HEK293 (cell line): ENCODE measurements around the gene LAMP1.

ENCODE experiments used
- ATF2 ChIP-seq: fragments of 450-650 bp; formaldehyde crosslinking; IDR thresholded peaks from 2 replicates; pipeline ENCODE4 v1.5.1; 2016; ENCODE audit warnings: missing biosample characterization, missing genetic modification characterization, low read depth
- REST ChIP-seq: fragments of 450-650 bp; formaldehyde crosslinking; IDR thresholded peaks from 2 replicates; pipeline ENCODE4 v1.5.1; 2016; ENCODE audit warnings: missing biosample characterization, missing genetic modification characterization
- ZBTB20 ChIP-seq: fragments of 450-650 bp; formaldehyde crosslinking; IDR thresholded peaks from 2 replicates; pipeline ENCODE4 v1.5.1; 2016; ENCODE audit warnings: missing biosample characterization, missing genetic modification characterization
- ZBTB21 ChIP-seq: fragments of 450-650 bp; formaldehyde crosslinking; IDR thresholded peaks from 2 replicates; pipeline ENCODE4 v1.5.1; 2017; ENCODE audit warnings: missing biosample characterization, missing genetic modification characterization
- ZFP3 ChIP-seq: fragments of 450-650 bp; formaldehyde crosslinking; IDR thresholded peaks from 2 replicates; pipeline ENCODE4 v1.5.1; 2016; ENCODE audit warnings: low read depth, missing biosample characterization, missing genetic modification characterization
- ZNF362 ChIP-seq: fragments of 450-650 bp; formaldehyde crosslinking; IDR thresholded peaks from 2 replicates; pipeline ENCODE4 v1.5.1; 2016; ENCODE audit warnings: missing biosample characterization, missing genetic modification characterization
- ZNF561 ChIP-seq: fragments of 450-650 bp; IDR thresholded peaks from 2 replicates; pipeline ENCODE4 v1.5.1; 2018; ENCODE audit warnings: missing biosample characterization, missing genetic modification characterization, borderline replicate concordance
- ZNF629 ChIP-seq: fragments of 450-650 bp; formaldehyde crosslinking; IDR thresholded peaks from 2 replicates; pipeline ENCODE4 v1.5.1; 2017; ENCODE audit warnings: missing biosample characterization, missing genetic modification characterization
- ZNF658 ChIP-seq: fragments of 450-650 bp; formaldehyde crosslinking; IDR thresholded peaks from 2 replicates; pipeline ENCODE4; 2016; ENCODE audit warnings: missing biosample characterization, missing genetic modification characterization
- ZSCAN4 ChIP-seq: fragments of 450-650 bp; formaldehyde crosslinking; IDR thresholded peaks from 2 replicates; pipeline ENCODE4 v1.5.1; 2017; ENCODE audit warnings: missing biosample characterization, missing genetic modification characterization
- TF ChIP-seq, protein P1 (sequence below): fragments of 450-650 bp; formaldehyde crosslinking; IDR thresholded peaks from 2 replicates; pipeline ENCODE4 v1.5.1; 2016; ENCODE audit warnings: missing biosample characterization, missing genetic modification characterization
- TF ChIP-seq, protein P2 (sequence below): fragments of 450-650 bp; formaldehyde crosslinking; conservative IDR thresholded peaks from 2 replicates; pipeline ENCODE4 v1.5.1; 2016; ENCODE audit warnings: low read depth, missing biosample characterization, missing genetic modification characterization
- TF ChIP-seq, protein P3 (sequence below): fragments of 450-650 bp; formaldehyde crosslinking; IDR thresholded peaks from 2 replicates; pipeline ENCODE4 v1.5.1; 2016; ENCODE audit warnings: missing biosample characterization, missing genetic modification characterization

DNA sequence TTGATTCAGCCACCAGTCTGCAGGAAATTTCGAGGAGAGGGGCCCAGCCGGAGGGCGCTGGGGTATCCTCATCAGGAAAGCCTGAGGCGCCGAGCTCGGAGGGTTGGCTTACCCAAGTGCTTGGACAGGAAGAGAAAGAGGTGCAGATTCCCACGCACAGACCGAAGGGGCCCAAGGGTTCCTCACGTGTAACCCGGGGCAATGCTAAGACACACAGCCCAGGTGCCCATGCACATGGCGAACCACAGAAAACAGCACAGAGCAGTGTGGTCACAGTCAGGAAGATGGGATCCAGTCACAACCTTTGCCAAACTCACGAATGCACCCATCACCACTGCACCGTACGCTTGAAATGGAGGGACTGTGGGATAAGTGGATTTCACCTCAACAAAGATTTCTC lies 36.0 kb downstream of the LAMP1 start:
- no peak for TF ChIP-seq ZSCAN4 (tag by site-specific recombination)
- TF ChIP-seq, protein P1, sequence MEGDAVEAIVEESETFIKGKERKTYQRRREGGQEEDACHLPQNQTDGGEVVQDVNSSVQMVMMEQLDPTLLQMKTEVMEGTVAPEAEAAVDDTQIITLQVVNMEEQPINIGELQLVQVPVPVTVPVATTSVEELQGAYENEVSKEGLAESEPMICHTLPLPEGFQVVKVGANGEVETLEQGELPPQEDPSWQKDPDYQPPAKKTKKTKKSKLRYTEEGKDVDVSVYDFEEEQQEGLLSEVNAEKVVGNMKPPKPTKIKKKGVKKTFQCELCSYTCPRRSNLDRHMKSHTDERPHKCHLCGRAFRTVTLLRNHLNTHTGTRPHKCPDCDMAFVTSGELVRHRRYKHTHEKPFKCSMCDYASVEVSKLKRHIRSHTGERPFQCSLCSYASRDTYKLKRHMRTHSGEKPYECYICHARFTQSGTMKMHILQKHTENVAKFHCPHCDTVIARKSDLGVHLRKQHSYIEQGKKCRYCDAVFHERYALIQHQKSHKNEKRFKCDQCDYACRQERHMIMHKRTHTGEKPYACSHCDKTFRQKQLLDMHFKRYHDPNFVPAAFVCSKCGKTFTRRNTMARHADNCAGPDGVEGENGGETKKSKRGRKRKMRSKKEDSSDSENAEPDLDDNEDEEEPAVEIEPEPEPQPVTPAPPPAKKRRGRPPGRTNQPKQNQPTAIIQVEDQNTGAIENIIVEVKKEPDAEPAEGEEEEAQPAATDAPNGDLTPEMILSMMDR = no peak
- no peak for TF ChIP-seq ZNF658 (tag by site-specific recombination)
- no peak for TF ChIP-seq ZNF362 (tag by site-specific recombination)
- TF ChIP-seq, protein P2, sequence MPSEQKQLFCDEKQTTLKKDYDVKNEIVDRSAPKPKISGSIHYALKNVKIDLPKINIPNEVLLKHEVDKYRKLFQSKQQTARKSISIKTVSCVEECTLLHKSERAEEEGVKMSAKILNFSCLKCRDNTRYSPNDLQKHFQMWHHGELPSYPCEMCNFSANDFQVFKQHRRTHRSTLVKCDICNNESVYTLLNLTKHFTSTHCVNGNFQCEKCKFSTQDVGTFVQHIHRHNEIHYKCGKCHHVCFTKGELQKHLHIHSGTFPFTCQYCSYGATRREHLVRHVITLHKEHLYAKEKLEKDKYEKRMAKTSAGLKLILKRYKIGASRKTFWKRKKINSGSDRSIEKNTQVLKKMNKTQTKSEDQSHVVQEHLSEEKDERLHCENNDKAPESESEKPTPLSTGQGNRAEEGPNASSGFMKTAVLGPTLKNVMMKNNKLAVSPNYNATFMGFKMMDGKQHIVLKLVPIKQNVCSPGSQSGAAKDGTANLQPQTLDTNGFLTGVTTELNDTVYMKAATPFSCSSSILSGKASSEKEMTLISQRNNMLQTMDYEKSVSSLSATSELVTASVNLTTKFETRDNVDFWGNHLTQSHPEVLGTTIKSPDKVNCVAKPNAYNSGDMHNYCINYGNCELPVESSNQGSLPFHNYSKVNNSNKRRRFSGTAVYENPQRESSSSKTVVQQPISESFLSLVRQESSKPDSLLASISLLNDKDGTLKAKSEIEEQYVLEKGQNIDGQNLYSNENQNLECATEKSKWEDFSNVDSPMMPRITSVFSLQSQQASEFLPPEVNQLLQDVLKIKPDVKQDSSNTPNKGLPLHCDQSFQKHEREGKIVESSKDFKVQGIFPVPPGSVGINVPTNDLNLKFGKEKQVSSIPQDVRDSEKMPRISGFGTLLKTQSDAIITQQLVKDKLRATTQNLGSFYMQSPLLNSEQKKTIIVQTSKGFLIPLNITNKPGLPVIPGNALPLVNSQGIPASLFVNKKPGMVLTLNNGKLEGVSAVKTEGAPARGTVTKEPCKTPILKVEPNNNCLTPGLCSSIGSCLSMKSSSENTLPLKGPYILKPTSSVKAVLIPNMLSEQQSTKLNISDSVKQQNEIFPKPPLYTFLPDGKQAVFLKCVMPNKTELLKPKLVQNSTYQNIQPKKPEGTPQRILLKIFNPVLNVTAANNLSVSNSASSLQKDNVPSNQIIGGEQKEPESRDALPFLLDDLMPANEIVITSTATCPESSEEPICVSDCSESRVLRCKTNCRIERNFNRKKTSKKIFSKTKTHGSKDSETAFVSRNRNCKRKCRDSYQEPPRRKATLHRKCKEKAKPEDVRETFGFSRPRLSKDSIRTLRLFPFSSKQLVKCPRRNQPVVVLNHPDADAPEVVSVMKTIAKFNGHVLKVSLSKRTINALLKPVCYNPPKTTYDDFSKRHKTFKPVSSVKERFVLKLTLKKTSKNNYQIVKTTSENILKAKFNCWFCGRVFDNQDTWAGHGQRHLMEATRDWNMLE (tag by site-specific recombination) = no peak
- TF ChIP-seq ZNF561 (tag by site-specific recombination) = no peak
- TF ChIP-seq ZBTB20 (tag by site-specific recombination) = no peak
- TF ChIP-seq ZBTB21 (tag by site-specific recombination) = no peak
- TF ChIP-seq, protein P3, sequence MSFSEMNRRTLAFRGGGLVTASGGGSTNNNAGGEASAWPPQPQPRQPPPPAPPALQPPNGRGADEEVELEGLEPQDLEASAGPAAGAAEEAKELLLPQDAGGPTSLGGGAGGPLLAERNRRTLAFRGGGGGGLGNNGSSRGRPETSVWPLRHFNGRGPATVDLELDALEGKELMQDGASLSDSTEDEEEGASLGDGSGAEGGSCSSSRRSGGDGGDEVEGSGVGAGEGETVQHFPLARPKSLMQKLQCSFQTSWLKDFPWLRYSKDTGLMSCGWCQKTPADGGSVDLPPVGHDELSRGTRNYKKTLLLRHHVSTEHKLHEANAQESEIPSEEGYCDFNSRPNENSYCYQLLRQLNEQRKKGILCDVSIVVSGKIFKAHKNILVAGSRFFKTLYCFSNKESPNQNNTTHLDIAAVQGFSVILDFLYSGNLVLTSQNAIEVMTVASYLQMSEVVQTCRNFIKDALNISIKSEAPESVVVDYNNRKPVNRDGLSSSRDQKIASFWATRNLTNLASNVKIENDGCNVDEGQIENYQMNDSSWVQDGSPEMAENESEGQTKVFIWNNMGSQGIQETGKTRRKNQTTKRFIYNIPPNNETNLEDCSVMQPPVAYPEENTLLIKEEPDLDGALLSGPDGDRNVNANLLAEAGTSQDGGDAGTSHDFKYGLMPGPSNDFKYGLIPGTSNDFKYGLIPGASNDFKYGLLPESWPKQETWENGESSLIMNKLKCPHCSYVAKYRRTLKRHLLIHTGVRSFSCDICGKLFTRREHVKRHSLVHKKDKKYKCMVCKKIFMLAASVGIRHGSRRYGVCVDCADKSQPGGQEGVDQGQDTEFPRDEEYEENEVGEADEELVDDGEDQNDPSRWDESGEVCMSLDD (tag by site-specific recombination) = no peak
- TF ChIP-seq ZFP3 (tag by site-specific recombination) = no peak
- no peak for TF ChIP-seq ATF2 (tag by site-specific recombination)
- no peak for TF ChIP-seq ZNF629 (tag by site-specific recombination)
- no peak for TF ChIP-seq REST (tag by site-specific recombination)
